Measurements from ENCODE around the gene USP13.
A peak's percentile ranks its signal among the peaks of the same experiment; 100 is the strongest.

The USP13 gene

DNA sequence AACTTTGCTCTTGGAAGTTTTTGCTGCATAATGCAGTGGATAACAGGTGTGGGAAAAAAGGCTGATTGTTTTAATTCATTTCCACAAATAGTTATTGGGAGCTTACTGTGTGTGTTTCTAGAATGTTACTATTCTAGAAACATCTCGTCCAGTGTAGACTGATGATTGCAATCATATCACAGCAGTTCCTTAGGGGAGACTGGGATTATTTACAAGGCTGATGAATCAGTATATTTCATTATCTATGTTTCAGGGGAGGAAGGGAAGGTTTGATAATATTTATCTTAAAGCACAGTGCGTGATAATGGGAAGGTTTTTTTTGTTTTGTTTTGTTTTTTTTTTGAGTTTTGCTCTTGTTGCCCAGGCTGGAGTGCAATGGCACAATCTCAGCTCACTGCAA is 2.4 kb downstream of the USP13 start:
- no peak for DNase-seq

DNA sequence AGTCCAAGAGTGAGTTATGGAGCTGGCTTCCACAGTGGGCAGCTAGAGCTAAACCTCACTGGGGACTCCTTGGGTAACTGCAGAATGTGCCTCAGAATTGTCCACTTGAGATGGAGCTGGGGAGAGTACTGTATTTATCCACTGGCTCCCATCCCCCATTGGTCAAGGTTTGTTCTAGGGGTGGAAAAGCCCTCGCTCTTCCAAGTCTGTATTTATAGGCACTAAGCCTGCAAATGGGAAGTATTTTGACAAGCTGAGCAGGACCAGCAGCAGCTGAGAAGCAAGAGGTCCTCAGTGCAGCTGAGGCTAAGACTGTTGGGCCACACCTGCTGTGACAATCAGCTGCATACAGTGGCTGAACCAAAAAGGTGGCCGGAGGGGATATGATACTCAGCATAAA is 5.8 kb downstream of the USP13 start:
- DNase-seq: no peak

DNA sequence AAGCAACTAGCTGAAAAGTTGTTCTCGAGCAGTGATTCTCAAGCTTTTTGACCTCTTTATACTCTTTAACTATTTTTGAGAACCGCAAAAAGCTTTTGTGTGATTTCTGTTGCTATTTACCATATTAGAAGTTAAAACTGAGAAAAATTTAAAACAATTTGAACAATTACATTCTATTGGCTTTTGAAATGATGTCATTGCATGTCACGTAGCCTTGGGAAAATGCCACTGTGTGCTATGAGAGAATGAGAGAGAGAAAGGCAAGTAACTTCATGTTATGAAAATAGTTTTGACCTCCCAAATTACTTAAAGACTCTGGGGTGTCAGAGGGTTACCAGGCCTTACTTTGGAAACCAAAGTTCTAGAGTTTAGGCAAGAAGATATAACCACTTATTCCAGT is 8.0 kb downstream of the USP13 start:
- DNase-seq: no peak

DNA sequence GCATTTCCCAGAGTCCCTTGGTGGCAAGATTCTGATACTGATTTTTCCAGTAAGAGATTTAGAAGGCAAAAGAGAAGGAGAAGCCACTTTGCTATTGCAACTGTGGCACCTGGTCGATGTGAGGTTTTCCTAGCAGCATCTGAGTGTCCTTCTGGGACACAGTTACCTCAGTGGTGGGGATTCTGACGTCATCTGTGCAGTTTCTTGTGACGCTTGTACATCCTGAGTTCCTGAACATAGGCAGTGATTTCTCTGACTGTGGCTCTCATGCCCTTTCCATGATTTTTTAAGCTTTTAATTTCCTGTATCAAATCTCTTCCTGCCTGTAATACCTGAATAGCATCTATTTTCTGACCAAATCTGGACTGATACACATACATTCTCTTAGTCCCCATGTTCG is 8.9 kb downstream of the USP13 start:
- DNase-seq: no peak

DNA sequence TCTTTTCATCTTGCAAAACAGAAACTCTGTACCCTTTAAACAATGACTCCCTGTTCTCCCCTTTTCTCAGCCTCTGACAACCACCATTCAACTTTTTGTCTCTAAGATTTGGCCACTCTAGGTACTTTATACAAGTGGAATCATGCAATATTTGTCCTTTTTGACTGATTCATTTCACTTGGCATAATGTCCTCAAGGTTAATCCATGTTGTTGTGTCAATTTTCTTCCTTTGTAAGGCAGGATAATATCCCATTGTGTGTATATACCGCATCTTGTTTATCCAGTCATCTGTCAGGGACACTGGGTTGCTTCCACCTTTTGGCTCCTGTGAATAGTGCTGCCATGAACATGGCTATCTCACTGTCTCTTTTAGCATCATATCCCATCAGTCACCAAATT is 10.3 kb downstream of the USP13 start:
- DNase-seq: no peak

DNA sequence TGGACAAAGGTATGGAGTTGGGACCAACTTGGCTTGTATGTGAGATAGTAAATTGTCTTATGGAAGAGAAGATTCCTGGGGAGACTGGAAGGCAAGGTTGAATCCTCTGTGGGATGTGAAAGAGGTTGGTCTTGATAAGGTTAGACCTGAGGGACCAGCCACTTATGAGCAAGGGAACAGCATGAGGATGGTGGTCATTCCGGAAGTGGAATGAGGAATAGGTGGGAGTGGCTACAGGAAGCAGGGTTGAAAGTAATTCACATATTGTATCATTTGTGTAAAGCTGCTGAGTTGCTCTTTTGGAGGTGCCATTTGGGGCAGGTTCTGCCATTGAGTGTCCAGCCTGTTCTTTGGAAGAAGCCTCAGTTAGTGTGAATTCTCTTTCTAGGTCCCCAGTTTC is 13.2 kb downstream of the USP13 start:
- no peak for DNase-seq

DNA sequence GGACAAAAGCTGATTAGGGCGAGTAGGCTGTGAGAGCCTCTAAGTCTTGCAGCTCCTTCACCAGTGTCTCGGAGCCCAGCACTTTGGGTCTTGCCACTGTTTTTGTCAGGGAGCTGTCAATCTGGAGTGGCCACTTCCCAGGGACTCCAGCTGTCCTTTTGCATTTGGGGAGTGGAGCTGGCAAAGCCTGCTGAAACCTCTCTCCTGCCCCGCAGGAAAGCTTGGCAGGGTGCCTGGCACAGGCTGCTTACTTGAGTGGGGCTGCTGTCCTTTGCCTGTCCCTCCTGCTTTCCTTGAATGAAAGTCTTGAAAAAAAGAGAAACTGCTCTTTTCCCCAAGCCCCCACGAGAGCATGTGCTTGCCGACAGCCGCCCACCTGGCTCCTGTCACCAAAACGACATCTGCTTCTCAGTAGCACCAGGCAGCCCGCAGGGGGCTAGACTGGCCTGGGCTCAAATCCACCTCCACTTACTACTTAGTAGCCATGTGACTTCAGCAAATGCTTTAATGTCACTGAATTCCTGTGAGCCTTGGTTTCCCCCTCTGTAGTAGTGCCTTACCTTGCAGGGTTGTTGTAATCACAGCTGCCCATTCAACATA is 13.7 kb downstream of the USP13 start:
- DNase-seq: no peak

DNA sequence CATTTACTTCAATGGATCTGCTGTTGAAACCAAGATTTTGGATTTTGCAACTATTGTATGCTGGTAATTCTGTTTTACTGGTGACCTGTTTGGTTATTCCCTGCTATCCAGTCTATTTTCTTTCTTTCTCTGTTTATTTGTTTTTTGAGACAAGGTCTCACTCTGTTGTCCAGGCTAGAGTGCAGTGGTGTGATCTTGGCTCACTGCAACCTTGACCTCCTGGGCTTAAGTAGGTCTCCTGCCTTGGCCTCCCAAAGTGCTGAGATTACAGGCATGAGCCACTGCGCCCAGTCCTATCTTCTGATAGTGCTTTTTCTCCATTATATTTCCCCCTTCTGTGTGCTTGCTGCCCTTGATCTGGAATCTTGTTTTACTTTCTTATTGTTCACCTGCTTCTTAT is 15.6 kb downstream of the USP13 start:
- no peak for DNase-seq

DNA sequence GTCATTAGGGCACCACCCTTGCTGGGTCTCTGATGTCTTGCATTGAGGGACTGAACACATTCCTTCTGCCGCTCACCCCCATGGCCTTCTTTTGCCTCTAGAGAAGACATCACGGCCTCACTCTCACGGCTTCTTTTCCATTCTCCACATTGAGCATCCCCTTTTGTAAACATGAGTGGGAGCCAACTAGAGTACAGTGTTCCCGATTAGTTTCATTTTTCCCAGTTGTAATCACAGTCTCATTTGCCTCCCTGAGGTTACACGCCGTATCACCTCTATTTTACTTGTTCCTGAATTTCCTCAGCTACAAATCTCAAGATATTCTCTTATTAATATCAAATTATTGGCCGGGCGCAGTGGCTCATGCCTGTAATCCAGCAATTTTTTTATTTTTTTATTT is 17.5 kb downstream of the USP13 start:
- DNase-seq: no peak

DNA sequence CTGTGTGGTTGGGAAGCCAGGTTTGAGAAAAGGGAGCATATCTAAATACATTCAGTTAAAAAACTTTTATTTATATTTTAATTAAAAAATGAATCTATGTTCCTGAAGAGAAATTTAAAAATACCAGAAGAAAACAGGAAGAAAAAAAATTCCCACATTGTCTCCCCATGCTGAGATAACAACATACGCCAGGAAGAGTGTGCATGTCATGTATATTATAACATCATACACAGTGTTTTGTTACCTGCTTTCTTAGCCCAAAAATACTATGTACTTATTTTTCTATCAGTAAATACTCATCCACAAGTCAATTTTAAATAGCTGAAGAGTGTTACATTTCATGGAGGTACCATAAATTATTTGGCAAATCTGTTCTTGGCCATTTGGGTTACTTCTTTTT is 18.5 kb downstream of the USP13 start:
- DNase-seq: no peak

DNA sequence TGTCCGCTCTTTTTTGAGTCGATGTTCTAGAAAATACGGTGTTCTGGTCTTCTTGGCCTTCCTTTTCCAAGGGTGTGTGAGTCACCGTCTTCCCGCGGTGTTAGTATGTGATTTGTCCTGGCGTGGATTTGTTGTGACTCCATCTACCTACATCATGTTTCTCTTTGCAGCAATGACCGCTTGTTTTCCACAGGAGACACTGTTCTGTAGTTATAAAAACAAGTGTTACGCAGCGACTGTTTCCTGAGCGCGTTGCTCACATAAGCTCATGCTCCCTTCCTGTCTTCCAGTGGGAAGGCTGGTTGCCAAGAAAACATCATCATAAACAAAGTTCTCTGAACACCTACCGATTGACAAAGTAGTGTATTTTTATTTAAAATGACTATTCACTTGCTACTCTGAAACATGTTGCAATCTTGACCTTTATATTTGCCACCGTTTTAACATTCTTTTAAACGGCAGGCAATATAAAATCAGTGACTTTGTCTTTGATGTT is 19.0 kb downstream of the USP13 start:
- DNase-seq: no peak

DNA sequence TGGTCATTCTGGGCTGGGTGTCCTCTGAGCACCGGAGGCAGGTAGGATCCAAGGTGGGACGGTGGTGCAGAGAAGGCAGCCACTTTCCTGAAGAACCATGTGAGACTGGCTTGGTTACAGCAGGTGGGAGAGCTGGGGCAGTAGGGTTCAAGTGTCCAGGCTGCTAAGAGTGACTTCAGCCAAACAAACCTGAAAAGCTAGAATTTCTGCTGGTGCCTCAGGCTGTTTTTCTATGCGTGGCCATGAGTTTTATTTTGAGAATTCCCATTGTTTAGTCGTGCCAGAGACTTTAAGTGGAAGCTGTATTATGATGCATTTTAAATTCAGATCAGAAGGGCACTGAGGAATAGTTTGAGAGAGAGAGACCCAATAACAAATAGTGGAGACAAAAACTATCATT is 20.1 kb downstream of the USP13 start:
- DNase-seq: no peak

DNA sequence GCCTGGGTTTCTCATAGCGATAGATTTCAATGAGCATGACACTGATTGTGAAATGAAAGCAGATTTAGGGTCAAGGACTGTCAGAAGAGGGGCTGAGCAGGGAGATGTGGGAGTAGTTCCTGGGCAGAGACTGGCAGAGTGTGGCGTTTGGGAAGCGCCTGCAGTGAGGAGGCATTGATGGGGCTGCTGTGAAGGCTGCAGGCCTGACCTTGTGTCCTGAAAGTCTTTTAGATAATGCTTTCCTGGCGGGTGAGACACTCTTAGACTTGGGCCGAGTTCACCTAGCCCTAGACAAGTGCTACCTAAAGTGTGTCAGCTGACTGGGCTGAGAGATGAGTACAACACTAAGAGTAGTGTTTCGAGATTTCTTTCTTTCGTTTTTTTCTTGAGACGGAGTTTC is 20.7 kb downstream of the USP13 start:
- DNase-seq: no peak

DNA sequence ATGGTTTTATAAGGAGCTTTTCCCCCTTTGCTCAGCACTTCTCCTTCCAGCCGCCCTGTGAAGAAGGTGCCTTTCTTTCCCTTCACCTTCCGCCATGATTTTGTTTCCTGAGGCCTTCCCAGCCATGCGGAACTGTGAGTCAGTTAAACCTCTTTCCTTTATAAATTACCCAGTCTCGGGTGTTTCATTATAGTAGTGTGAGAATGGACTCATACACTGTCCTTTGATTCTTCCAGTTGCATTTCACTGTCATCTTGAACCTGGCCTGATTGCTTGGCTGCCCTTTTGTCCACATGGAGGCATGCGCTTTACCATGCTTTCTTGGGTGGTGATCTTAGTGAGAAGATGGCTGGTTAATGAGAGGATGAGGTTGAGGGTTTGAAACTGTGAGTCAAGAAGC is 23.2 kb downstream of the USP13 start:
- no peak for DNase-seq

DNA sequence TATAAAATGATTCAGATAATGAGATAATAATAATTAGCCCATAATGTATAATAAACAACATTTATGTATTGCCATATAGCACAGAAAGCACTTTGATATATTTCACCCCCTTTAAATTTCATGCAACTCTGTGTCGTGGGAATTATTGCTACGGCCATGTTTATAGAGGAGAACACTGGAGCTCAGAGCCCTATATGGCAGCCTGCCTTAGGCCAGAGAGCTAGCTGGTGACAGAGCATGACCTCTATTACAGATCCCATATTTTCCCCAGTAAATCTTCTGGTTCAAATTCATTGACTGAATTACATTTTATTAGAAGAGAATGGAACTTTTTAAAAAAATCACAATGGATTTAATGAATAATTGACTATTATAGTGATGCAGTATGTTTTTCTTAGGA is 25.0 kb downstream of the USP13 start:
- DNase-seq: no peak

DNA sequence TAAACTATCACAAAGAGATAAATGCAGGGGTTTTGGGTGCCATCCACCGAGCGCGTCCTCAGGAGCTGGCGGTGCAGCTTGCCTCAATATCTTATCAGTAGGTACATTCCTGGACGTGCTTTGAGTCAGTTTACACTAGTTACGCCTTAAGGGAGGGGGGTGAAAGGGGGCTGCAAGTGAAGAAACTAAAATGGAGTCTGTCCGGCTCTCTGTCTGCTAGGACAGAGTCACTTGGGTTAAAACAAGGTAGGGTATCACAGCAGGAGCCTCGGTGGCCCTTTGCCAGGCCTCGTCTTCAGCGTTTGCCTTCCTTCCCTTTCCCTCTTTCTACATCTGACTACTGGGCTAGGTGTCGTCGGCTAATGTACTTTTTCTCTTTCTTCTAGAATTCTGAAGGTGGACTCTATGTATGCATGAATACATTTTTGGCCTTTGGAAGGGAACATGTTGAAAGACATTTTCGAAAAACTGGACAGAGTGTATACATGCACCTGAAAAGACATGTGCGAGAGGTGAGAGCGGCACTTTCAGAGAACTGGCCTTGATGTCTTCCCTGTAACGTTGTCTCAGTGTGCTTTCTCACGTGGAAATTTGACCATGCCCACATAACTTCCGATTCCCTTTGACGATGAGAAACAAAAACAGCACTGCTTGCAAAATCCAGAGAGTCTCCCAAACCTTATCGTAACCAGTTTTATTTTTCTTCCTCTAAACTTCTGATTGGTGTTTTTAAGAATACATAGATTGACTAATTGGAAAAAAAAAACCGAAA is 28.8 kb downstream of the USP13 start:
- no peak for DNase-seq

DNA sequence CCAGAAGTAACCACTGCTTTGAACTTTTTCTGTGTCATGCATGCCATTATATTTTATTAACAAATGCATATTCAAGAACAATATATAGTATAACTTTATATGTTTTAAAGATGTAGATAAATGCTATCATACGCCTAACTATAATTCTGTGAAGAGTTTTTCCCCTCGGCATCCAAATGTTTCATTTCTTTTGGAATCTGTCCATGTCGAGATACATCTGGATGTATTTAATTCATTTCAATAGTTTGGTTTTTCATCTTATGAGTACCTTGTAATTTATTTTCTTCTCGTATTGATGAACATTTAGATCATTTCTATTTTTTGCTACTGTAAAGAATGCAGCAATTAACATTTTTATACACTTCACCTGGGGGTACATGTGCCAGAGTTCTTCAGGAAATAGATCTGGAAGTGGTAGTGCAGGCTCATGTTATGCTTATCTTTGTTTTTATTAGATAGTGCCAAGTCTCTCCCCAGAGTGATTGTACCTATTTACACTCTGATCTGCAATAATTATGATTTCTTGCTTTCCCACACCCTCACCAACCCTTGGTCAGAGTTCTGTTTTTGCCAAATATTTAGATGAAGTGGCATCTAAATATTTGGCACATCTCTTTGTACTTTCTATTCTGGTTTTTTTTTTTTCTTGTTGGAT is 29.7 kb downstream of the USP13 start:
- no peak for DNase-seq

DNA sequence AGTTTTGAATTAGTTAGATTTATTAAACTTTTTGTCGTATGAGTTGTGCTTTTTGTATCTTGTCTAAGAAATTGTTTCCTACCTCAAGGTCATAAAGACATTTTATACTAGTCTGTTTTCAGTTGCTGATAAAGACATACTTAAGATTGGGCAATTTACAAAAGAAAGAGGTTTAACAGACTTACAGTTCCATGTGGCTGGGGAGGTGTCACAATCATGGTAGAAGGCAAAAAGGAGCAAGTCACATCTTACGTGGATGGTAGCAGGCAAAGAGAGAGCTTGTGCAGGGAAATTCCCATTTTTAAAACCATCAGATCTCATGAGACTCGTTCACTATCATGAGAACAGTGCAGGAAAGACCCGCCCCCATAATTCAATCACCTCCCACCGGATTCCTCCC is 30.4 kb downstream of the USP13 start:
- DNase-seq: peak; percentile 44

DNA sequence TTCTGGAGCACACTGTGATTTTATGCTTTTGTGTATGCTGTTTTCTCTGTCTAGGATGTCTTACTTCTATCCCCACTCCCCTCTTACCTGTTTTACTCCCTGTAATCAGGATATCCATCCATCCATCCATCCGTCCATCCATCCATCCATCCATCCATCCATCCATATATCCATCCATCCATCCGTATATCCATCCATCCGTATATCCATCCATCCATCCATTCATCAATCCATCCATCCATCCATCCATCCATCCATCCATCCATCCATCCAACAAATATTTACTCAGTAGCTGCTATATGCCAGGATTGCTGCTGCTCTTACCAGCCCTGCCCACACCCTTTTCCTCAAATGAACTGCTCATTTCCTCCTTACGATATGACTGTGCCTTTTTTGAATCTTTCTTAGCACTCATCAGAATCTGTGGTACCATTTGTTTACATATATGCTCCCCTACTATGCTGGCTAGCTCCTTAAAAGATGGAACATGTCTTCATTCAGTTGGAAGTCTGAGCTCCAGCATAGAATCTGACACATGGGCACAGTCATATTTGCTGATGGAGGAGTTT is 35.2 kb downstream of the USP13 start:
- no peak for DNase-seq

DNA sequence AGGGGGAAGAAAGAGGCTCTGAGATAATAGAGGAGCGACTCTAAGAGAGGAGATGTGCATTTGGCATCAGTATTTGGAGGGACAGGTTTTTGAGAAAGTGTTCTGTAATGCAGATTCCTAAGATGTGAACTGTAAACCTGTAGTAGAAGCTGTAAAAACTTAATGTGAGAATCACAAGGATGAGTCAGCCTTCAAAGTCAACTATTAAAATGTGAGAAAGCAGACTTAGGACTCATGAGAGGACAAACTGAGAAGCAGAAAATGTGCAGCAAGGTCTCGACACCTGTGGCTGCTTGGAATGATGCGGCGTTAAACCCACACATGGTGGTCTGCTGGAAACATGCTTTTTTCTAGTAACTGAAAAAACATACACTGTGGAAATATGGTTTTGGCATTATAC is 36.0 kb downstream of the USP13 start:
- DNase-seq: no peak

DNA sequence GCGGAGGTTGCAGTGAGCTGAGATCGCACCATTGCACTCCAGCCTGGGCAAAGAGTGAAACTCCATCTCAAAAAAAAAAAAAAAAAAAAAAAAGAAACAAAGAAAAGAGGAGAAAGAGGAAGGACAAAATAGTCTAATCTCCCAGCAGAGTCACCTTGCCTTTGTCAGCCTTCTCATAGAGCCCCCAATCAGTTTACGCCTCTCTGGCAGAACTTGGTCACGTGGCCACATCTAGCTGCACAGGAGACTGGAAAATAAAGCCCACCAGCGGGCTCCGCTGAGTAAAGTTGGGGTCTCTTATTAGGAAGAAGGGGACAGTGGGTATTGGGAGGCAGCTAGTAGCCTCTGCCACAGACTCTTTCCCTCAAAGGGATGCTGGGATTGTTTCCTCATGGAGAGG is 41.9 kb downstream of the USP13 start:
- DNase-seq: no peak

DNA sequence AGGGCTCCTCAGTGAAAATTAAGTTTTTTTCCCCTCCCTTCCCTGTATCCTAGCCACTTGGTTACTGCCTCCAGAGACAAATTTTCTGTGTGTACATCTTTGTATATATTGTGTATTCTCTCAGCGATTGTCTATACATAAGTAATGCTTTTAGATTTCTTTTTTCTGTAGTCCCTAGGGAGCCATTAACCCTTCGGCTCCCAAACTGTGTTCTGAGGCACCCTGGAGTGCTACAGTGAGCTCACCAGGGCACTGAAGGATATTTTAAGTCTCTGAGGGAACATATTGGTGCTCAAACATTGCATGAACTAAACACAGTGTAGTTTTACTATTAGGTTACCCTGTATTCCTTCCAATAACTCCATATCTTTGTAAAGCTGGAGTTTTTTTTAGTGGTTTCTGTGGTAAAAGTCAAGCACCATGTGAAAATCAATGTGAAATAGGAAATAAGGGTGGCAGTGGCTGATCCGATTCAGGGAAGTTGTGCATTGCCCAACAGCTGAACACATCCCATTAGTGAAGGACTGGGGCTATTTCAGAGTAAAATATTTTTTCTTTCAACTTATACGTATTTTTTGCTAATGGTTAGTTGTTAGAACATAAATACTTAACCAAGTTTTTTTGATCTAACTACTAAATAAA is 43.0 kb downstream of the USP13 start:
- peak; percentile 55 for DNase-seq

DNA sequence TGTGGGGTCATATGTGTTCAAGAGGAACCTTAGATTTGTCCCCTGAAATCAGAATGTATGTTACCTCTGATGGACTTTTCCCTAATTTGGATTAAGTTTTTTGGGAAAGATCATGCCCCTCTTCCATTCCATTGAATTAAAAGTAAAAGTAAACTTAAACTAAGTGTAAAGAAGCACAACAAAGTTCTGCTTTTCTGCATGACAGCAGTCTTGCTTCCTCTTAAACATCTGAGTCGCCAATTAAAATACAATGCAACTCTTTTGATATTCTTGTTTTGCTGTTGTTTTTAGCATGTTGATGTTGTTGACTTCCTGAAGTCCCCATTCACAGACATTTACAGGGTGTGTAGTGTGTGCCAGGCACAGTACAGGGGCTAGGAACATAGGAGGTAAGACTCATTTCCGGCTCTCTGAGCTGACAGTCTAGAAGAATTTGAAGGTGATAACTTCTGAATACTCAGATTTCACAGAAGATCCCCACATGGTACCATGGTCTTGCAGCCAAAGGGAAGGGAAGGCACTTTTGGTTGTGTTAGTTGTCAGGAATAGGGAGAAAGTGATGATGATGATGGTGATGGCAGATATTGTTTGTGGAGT is 45.0 kb downstream of the USP13 start:
- DNase-seq: no peak
